NCI-H524 (cell line): ENCODE data around the gene CDH4.

Source experiments
- DNase-seq, 2 experiments: peaks; one replicate each; lab custom pipeline; 2025; lab: John Stamatoyannopoulos, UW

CDH4 gene

GRCh38 chr20:61754976-61755778 lies 503.1 kb downstream of the CDH4 start:
- DNase-seq = no peak

- DNase-seq = no peak
These were observed 504.1 kb downstream of the CDH4 start for GRCh38 chr20:61755971-61756845.

GRCh38 chr20:61756966-61757677 lies 505.1 kb downstream of the CDH4 start:
- DNase-seq = no peak

GRCh38 chr20:61757678-61758563 lies 505.9 kb downstream of the CDH4 start:
- DNase-seq = no peak

GRCh38 chr20:61758564-61759200 lies 506.6 kb downstream of the CDH4 start:
- no peak for DNase-seq

GRCh38 chr20:61759286-61760065 lies 507.4 kb downstream of the CDH4 start:
- no peak for DNase-seq

- DNase-seq = no peak
These were observed 508.3 kb downstream of the CDH4 start for GRCh38 chr20:61760321-61760720.

GRCh38 chr20:61760731-61761130 lies 508.7 kb downstream of the CDH4 start:
- no peak for DNase-seq

- DNase-seq = no peak
These were observed 509.5 kb downstream of the CDH4 start for GRCh38 chr20:61761453-61762166.

GRCh38 chr20:61762167-61762710 lies 510.2 kb downstream of the CDH4 start:
- no peak for DNase-seq

- DNase-seq = no peak
These were observed 511.1 kb downstream of the CDH4 start for GRCh38 chr20:61762886-61763739.

- no peak for DNase-seq
These were observed 511.8 kb downstream of the CDH4 start for GRCh38 chr20:61763740-61764400.

- DNase-seq = no peak
These were observed 512.5 kb downstream of the CDH4 start for GRCh38 chr20:61764471-61765025.

GRCh38 chr20:61765081-61765870 lies 513.2 kb downstream of the CDH4 start:
- DNase-seq = no peak

- no peak for DNase-seq
These were observed 514.0 kb downstream of the CDH4 start for GRCh38 chr20:61765871-61766654.
